Transverse colon (tissue), 4 donors: ENCODE data around the gene RHCG.

Experiments
- CTCF ChIP-seq, 5 experiments: fragments of 200-600 bp in 3 of 5; fragments of 450-650 bp in 2 of 5; sonication (generic) in 3 of 5; IDR thresholded peaks; 1 replicate in 2 of 5; 2 replicates in 3 of 5; pipeline ENCODE4 v1.5.1; 2016 to 2017; ENCODE audit warnings: antibody characterized with exemption in 5 of 5, inconsistent platforms in 3 of 5, mild to moderate bottlenecking in 2 of 5, moderate library complexity in 1 of 5
- EP300 ChIP-seq: sonication (generic); formaldehyde crosslinking; IDR thresholded peaks from one replicate; pipeline ENCODE4 v1.6.1; 2017; ENCODE audit warnings: antibody characterized with exemption, low read depth
- POLR2AphosphoS5 ChIP-seq, 3 donors: sonication (generic); formaldehyde crosslinking; IDR thresholded peaks; one replicate each; pipeline ENCODE4 v1.6.1; 2016; ENCODE audit warnings: antibody characterized with exemption in 3 of 3

- TF ChIP-seq CTCF (IDR thresholded peaks at IDR 0.05) (no peak), POLR2AphosphoS5 (IDR thresholded peaks at IDR 0.05) (no peak), EP300 (no peak)
These were observed 9.7 kb downstream of the RHCG start for GRCh38 chr15:89486726-89487050.
